GM19351 (cell line): Measurements from ENCODE around the gene ATMIN.
A peak's percentile ranks its signal among the peaks of the same experiment; 100 is the strongest.

Experiments
- ATAC-seq: cut with Tn5 transposase; IDR thresholded peaks from one replicate; pipeline ENCODE4 v1.9.1; 2021; ENCODE audit warnings: mild to moderate bottlenecking, moderate library complexity; ENCODE audit not compliant: unreplicated experiment

ATMIN gene

GRCh38 chr16:81005610-81006161 lies 30.0 kb upstream of the ATMIN start:
- ATAC-seq, result no peak

GRCh38 chr16:81006211-81006812 lies 29.3 kb upstream of the ATMIN start:
- peak; percentile 39 for ATAC-seq

- peak; percentile 81 for ATAC-seq
Observed at GRCh38 chr16:81006813-81007695, 28.6 kb upstream of the ATMIN start, which contains the start of the genes CENPN and CMC2. TSS of gene CENPN (plus strand) at chr16:81007214. CDS start at chr16:81011940, 4,726 bp downstream. TSS of gene CMC2 (minus strand) at chr16:81006885. CDS start at chr16:80997394, 9,491 bp downstream.

GRCh38 chr16:81008505-81008789 lies 27.2 kb upstream of the ATMIN start:
- ATAC-seq, result no peak

- no peak for ATAC-seq
Observed at GRCh38 chr16:81012974-81013373, 22.7 kb upstream of the ATMIN start.

GRCh38 chr16:81014672-81015071 lies 21.0 kb upstream of the ATMIN start:
- no peak for ATAC-seq

- no peak for ATAC-seq
Observed at GRCh38 chr16:81018496-81018895, 17.1 kb upstream of the ATMIN start.

- no peak for ATAC-seq
Observed at GRCh38 chr16:81026429-81026828, 9.2 kb upstream of the ATMIN start.

- no peak for ATAC-seq
Observed at GRCh38 chr16:81029930-81030604, 5.6 kb upstream of the ATMIN start.

GRCh38 chr16:81035975-81036750 lies 521 bp downstream of the ATMIN start:
- ATAC-seq, result peak; percentile 54

GRCh38 chr16:81036751-81037350 lies 1.2 kb downstream of the ATMIN start:
- ATAC-seq, result no peak

- no peak for ATAC-seq
Observed at GRCh38 chr16:81040131-81040530, 4.5 kb downstream of the ATMIN start.

- ATAC-seq, result no peak
Observed at GRCh38 chr16:81040842-81041241, 5.2 kb downstream of the ATMIN start.

- no peak for ATAC-seq
Observed at GRCh38 chr16:81041696-81042095, 6.1 kb downstream of the ATMIN start.

- ATAC-seq, result no peak
Observed at GRCh38 chr16:81042821-81043220, 7.2 kb downstream of the ATMIN start.

- ATAC-seq, result no peak
Observed at GRCh38 chr16:81053761-81054160, 18.1 kb downstream of the ATMIN start.

GRCh38 chr16:81060576-81061306 lies 25.1 kb downstream of the ATMIN start:
- ATAC-seq, result no peak

- ATAC-seq, result no peak
Observed at GRCh38 chr16:81061307-81061640, 25.6 kb downstream of the ATMIN start.

GRCh38 chr16:81061871-81062608 lies 26.4 kb downstream of the ATMIN start:
- no peak for ATAC-seq
